Stimulated activated CD8-positive, alpha-beta memory T cell treated with anti-CD3 and anti-CD28 coated beads, Interleukin-4, amount 100 ng/mL, for 1 hour (primary cell): Measurements from ENCODE around the gene TMEM108.

Source experiments
- DNase-seq, 2 donors: peaks; one replicate each; pipeline ENCODE4 v3.0.0-alpha.2; 2020; ENCODE audit warnings: low read depth in 2 of 2, low spot score in 1 of 2

Gene TMEM108

DNA sequence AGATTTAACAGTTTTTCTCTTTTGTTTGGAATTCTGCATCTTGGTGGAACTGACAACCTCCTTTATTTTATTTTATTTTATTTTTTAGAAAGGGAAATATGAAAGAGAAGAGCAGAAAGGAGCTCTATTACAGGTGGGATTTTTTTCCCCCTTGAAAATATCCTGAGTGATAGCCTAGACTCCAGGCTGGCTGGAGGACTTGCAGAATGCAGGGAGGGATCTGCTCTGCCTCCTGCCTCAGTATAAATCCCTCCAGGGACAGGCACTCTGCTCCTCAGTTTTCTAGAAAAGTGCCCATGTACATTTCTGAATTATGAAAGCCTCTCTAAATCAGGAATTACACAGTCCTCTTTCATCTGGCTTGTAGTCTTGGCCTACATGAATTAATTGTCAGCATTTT is 173.7 kb downstream of the TMEM108 start:
- no peak for DNase-seq

DNA sequence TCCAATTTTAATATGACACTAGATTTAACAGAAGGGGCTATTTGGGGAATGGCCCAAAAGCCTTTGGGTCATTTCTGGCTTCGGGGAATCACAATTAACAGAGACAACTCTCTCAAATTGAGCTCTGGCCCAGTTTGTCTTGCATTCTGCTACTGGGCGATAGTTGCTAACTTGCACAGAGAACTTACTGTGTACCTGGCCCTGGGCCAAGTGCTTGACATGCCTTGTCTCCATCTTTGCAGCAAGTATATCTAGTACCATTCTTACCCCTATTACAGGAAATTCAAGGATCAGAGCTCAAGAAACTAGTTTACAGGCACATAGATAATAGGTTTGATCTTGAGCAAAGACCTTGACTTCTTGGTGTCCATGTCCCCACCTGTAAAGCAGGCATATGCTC is 175.7 kb downstream of the TMEM108 start:
- DNase-seq, result no peak

DNA sequence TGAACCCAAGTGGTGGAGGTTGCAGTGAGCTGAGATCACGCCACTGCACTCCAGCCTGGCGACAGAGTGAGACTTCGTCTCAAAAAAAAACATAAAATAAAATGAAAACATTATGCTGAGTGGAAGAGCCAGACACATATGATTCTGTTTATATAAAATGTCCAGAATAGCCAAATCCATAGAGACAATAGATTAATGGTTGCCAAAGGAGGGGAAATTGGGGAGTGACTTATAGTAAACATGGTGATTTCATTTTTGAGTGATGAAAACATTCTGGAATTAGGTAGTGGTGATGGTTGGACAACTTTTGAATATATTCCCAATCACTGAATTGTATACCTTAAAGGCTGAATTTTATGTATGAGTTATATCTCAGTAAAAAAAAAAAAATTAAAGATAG is 189.6 kb downstream of the TMEM108 start:
- DNase-seq, result no peak

DNA sequence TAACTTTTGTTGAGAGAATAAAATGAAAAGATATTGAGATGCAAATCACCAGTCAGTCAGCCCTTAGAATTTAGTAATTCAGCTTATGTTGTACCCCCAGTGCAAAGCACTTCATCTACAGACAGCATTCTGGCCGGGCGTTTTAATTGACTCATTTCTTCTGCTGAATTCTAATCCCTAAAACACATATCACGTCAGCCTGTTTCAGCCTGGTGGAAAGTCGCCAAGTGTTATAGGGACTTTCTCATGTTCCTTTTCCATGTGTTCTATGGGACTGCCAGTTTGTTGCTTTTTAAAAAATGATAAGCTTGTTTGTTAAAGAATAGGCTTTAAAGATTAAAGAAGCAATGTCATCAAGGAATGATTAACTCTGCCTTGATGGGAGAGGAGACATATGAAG is 192.0 kb downstream of the TMEM108 start:
- DNase-seq, result no peak

DNA sequence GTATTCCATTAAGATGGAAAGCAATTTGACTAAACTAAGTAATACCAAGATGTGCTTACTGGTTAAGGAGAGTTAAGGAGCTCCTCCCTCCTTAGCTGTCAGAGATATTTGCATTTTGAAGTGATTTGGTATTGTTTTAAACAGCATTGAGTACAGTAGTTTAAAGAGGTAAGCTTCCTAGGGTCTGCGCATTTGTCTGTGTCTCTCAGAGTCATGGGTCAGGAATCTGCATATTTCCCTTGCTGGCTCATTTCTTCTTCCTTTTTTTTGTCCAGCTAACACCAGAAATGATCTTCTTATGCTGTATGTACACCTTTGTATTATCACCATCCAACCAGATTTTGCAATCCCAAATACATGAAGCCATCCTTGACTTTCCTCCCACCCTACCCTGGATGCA is 198.7 kb downstream of the TMEM108 start:
- DNase-seq, result no peak

DNA sequence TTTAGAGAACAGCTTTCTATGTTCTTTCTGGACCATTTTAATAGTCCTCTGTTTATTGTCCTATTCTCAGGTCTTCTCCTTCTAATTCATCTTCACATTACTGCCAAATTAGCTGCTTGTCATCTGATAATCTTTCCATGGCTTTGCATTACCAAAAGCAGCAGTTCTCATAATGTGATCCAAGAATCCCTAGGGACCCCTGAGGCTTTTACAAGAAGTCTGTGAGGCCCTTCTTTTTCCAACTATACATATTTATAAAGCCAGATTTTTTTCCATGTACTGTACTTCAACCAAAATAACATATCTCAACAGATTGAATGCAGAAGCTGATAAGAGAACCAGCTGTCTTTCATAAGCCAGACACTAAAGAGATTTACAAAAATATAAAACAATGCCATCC is 199.2 kb downstream of the TMEM108 start:
- DNase-seq, result no peak

DNA sequence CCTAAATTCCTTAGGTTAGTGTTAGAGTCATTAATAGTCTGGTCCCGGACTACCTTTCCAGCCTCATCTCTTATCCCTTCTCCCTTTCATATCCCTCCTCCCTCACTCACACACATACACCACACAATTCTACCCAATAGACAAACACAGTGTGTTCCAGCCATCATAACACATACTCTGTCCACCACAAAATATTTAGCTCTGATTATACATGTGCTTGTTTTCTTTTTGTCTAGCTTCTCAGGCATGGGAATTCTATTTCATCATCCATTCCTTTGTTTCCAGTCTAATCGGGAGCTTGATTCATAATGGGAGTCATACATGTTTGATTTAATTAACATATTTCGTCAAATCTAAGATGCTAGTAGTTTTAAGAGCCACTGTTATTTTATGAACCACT is 199.8 kb downstream of the TMEM108 start:
- DNase-seq, result no peak

DNA sequence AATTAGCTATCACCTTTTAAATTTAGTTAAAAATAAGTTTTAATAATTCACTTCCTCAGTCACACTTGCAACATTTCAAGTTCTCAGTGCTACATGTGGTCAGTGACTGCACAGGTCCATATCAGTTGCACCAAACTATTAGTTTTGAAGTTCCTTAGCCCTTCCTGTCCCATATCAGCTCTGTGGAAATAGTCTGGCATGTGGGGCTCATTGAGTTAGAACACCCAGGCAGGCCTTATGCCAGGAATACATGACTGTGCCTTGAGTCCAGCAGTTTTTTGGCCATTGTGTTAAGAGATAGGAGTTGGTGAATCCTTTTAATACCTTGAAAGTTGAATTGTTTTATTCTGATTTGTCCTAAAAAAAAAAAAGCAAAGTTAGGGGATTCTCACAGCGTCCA is 207.9 kb downstream of the TMEM108 start:
- DNase-seq, result no peak

DNA sequence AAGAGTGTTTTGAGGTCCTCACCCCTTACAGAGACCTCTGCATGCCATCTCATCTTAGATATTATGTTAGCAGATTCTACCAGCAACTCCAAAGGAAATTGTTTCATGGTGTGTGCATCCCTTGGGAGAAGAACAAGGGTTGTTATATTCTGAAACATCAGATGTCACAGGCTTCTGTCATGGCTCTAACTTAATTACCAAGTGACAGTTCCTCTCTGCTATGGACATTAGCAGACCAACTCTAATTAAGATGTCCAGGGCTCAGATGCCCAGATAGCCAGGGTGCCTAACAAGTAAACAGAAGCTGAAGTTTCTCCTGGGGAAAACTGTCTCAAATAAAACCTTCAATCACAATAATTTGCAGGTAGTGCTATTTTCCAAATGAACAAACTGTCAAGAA is 208.6 kb downstream of the TMEM108 start:
- DNase-seq, result no peak

DNA sequence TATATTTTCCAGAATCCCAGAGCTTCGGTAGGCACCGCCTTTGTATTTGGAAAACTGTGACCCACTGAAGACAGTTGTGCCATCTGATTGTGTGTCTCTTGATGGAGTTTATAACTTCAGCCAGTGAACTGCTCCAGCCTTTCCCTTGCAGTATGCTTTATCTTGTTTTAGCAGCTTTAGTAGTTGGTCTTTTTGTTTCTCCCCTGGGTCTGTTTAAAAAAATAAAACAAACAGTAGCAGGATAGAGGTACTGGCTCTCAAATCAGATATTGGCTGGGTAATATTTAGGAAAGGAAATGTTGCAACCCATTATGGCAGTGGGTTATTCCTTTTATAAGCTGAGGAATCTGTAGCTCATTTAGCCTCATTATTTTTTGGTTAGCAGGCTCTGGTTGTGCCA is 210.2 kb downstream of the TMEM108 start:
- DNase-seq, result no peak

DNA sequence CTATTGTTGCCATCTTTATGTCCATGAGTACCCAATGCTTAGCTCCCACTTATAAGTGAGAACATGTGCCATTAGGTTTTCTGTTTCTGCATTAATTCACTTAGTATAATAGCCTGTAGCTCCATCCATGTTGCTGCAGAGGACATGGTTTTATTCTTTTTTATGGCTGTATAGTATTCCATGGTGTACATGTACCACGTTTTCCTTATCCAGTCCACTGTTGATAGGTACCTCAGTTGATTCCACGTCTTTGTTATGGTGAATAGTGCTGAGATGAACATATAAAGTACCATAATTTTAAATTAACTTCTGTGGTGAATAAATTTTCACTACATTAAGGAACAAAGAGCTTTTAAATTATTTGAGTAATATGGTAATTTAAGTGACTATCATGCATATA is 211.3 kb downstream of the TMEM108 start:
- DNase-seq, result no peak

DNA sequence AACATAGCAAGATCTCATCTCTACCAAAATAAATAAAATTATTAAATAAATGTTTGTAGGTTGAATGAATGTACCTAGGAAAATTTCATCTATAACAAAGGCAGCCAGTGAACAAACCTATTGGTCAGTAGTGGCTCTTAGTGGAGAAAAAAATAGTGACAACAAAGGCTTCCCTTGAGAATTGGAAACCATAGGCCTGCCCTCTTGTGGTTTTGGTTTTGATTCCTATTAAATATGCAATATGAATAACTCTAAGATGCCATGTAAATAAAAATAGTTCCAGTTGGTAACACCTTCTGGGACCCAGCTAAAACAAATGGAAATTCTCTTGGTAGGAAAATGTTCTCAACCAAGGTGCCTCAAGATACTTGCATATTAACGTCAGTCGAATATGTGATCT is 216.0 kb downstream of the TMEM108 start:
- DNase-seq, result no peak

DNA sequence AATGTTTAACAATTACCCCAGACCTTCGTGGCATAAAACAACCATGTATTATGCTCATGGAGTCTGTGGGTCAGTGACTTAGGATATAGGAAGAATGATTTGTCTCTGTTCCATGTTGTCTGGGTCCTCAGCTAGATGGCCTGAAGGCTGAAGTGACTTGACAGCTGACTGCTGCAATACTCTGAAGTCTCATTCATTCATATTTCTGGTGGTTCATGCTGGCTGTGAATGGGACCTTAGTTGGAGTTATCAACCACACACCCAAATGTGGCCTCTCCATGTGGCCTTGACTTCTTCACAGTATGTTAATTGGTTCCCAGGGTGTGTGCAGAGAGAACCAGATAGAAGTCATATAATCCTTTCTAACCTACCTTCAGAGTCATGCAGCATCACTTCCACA is 216.5 kb downstream of the TMEM108 start:
- no peak for DNase-seq

DNA sequence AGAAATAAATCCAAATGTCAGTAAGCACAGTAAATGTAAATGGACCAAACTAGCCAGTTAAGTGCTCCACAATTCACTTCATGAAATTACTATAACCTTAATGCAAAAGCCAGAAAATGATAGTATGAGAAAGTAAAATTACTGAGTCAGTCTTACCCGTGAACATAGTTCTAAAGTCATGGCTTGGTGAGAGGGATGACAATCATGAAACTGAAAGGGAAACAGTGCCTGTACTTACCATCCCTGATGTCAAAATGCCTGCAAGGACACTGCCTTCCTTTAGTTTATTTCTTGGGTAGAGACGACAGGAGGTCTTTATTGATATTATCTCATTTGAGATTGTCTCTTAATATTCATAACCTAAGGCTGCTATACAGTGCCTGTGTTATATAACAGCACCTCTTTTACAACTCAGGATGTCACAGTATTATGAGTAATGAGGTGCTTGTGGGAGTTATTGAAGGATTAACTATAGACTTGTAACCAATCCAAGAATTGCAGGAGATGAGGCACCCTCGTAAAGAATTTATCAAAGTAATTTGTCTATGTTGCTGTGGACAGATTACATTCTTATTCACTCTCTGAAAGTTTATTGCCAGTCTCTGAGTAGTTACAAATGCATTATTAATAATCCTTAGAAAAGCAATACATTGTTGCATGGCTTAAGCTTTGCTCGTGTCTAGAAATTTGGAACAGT is 218.7 kb downstream of the TMEM108 start:
- DNase-seq, result no peak

DNA sequence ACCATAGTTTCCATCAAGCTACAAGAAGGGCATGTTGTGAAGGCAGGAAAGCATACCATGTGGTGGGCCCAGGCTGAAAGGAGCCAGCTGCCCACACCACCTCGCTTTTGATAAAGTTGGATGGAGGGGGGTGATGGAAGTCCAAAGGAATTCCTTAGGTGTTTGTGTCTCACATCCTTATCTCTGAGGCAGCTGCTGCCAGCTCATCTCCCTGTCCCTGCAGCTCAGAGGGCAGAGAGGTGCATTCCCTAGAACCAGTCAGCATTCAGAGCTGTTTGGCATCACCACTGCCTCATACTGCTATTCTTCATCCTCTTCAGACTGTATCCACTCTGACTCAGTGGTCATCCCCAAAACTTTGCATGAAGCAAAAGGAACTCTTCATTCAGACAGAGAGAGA is 220.2 kb downstream of the TMEM108 start:
- no peak for DNase-seq

DNA sequence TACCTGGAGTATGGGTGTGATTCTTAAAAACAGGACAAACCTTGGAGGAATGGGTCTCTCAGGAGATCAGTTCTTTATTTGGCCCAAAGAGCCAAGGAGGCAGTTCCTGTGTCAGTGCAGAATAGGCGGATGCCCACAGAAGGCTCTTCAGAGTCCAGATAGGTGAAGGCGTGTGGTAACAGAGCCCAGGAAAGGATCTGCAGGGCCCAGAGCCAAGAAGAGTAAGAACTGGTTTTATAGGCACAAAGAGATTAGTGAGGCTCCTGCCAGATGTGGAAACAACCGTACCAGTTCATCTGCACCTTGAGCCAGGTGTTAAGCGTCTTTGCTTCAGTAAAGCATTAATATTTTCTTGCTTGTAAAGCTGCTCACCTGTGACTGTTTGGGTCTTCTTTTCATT is 221.6 kb downstream of the TMEM108 start:
- DNase-seq, result no peak

DNA sequence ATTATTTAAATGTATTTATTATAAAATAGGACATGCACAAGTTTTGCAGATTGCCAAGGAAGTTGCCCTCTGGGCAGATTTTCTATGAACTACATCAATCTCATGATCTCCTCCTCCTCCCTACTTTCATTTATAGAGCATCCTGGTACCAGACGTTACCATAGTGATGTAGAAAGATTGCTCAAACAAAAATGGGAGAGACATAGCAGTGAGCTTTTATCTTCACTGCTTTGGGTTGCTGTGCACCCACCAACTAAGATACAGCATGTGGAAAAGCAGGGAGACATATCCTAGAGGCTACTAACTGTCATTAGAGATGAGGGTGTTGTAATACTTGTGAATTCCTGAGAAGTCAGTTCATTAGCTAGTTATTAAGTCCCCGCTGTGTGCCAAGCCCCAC is 224.1 kb downstream of the TMEM108 start:
- DNase-seq, result no peak

DNA sequence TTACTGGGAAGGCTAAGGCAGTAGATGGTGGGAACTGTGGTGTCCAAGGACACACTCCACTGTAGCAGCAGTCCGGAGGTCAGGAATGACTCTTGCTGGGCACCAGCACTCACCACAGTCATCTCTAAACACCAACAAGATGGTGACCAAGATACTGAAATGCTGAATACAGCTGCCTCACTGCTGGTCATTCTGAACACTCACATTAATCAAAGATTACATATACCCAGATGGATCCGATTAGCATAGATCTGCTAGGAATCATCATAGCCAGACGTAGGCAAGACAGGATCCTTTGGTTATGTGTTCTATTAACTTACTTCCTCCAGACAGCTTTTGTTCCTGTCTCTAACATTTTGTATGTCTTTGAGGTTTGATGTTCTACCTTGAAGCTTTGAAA is 226.7 kb downstream of the TMEM108 start:
- no peak for DNase-seq

DNA sequence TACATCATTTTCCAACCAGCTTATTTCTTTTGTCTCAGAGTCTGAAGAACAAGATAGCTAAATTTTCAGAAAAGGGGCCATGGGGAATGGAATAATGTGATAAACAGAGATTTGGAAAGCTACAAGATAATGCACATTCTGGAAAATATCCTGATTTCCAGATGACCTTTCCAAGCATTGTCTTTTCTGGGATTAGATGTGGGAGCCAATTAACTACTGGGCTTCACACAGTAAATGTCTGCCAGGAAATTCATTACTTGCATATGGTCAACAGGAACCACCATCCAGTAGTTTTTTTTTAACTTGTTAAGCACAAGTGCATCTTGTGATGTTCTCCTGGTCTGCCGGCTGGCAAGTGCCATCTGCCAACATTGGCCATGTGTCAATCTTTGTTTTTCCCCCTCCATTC is 230.5 kb downstream of the TMEM108 start:
- DNase-seq, result no peak

DNA sequence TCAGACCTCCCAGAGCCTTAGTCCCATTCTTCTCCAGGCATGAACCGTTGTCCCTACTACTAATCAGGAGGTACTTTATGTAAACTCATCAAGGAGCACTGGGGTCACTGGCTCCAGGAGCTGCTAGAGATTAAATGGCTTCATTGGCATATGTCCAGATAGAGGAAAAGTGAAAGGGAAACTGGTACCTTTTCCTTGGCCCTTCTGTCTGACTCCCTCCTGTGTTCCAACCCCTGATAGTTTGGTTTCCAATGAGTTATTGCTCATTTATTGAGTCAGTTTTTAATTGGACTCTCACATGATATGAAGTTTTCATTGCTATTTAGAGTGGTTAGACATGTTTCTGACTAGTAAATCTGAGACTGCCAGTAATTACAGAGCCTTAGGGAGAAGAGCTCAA is 231.2 kb downstream of the TMEM108 start:
- DNase-seq, result no peak

DNA sequence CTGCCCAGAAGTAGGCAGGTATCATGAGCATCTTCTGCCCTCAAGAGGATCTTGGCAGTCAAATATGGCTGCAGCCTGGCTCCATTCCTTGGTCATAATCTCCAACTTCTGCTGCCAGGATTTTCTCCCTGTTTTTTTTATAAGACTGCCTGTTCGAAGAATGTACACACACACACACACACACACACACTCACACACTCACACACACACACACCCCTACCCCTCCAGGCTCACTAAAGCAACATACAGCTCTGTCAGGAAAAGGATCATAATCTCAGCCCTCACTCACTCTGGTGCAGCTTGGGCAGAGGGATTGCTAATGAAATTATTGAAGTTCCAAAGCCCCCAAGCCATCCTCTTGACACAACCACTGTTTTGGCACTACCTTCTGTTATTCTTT is 232.4 kb downstream of the TMEM108 start:
- DNase-seq, result no peak

DNA sequence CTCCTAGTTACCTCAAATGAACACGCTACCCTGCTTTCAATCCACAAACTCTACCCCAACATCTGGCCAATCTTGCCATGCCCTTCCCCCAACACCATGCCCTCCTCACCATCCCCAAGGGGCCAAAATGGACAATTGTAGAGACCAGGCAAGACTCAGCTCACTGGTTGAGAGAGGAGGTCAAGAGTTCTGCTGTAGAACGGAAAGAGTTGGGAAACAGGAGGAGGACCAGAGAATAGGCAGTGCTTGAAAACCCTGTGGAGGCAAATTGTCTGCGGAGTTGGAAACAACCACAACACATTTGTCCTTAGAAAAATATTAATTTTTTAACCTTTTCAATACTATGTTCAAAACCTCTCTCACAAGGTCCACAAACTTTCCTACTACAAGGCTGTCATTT is 232.9 kb downstream of the TMEM108 start:
- DNase-seq, result no peak

DNA sequence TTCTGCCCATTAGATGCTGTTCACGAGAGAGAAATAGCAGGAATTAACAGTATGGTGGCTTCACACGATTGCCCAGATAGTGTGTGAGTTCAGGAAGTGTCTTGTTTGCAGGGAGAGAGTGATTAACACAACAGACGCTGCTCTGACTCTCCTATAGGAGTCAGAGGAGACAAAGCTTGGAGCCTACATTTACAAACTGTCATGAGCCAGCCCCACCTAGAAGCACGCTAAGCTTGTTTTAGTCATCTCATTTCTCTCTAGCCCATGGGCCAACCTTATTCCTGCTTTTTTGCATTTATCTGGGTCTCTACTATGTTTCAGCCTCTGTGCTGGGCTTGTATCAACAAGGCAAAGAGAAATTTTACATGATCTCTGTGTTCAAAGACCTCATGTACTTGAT is 233.3 kb downstream of the TMEM108 start:
- no peak for DNase-seq

DNA sequence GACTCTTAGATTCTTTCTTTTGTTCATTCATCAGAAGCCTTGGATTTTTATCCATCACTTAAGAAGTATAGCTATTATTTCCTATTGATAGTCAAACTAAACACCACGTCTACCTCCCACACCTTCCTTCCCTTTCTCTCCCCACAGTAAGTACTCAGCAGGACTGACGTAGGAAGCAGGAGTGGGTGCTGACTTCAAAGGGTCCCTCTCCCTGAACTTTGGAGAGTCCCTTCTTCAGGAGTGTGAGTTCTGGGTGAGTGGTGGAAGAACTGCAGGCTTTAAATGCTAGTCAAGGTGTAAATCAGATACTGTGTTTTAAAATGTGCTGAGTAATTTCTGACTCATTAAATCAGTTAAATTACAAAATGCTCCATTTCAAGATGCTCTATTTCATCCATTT is 235.2 kb downstream of the TMEM108 start:
- DNase-seq, result no peak
